T-helper 1 cell treated with Interleukin-12 subunit alpha and Interleukin-12 subunit beta and Interleukin-4 antibody, amounts not matched to agents 30 ng/mL and 1 ng/mL, for 36 hours (primary cell): ENCODE measurements around the gene REC8. TPM values are rescaled to one million over a fixed set of nuclear protein-coding genes. Genes with fewer than 3 reads are reported as not detected.

ENCODE experiments used
- intact Hi-C: fragments of 100-400 bp; cut with micrococcal nuclease; formaldehyde crosslinking; loops from one replicate; pipeline ENCODE4 v1.15.1; 2024
- total RNA-seq: library from RNA; stranded (reverse); gene quantifications from 2 replicates; pipeline ENCODE4 v1.2.3, GENCODE V29; 2022

REC8 gene
- total RNA-seq = 72.3 and 78.3 TPM in 2 replicates

DNA sequence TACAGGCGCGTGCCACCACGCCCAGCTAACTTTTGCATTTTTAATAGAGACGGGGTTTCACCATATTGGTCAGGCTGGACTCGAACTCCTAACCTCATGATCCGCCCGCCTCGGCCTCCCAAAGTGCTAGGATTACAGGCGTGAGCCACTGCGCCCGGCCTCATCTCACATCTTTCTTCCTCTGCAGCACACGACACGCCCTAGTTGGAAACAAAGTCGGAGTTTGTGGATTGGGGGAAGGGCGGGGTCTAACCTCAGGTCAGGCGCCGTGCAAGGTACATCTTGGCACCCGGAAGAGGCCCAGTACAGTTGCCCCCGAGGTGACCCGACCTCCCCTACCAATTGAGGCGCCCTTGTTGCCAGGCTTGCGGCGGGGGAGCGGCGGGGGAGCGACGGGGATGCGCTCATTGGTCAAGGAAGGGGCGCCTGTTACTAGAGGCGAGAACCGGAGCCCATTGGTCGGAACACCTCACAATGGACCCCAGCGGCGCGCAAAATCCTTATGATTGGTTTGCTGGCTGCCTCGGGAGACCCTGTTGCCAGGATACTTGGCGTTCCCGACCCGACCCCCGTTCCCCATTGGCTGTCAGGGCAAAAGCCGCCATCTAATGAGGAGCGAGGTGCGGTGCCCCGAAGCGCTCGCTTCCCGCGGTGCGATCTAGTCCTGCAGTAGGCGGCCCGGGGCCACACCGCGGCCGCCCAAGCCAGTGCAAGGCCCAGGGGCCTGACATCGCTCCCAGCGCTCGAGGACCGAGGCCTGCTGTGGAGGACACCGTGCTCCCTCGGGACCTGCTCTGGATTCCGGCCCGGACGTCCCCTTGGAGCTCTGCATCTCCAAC, at the start of gene REC8:
Gene REC8, plus strand, starts transcription at position 659 of the 839 bp plus-strand sequence. CDS start 473 bp downstream, outside the sequence.
- intact Hi-C loops = loop anchor here (1.0 kb wide), 1 partner anchor 10 kb away; the partner anchor contains the start of gene IRF9

DNA sequence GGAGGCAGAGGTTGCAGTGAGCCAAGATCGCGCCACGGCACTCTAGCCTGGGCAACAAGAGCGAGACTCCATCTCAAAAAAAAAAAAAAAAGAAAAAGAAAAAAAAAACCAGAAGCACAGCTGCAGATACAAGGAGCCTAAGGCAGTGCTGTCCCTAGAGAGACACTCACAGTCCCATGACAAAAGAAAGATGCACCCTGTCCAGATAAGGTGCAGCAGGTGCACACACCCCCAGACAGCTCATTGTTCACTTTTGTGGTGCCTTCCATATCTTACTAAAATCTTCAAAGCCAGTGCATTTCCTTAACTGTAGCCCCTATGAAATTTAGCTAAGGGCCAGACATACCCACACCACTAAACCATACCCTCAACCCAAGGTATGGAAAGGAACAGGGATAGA, 49.5 kb upstream of the REC8 start:
- intact Hi-C loops = no loop called here

GRCh38 chr14:24122898-24123297, 49.0 kb upstream of the REC8 start:
- intact Hi-C loops = no loop called here

GRCh38 chr14:24123424-24124417, 48.2 kb upstream of the REC8 start:
- intact Hi-C loops = no loop called here

DNA sequence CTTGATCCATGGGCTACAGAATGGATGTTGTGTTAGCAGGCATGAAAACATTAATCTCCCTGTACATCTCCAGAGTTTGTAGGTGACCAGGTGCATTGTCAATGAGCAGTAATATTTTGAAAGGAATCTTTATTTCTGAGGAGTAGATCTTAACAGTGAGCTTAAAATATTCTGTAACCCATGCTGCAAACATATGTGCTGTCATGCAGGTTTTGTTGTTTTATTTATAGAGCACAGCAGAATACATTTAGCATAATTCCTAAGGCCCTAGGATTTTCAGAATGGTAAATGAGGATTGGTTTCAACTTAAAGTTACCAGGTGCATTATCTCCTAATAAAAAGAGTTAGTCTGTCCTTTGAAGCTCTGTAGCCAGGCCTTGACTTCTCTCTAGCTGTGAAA, 44.9 kb upstream of the REC8 start:
- intact Hi-C loops = no loop called here

GRCh38 chr14:24127673-24128072, 44.2 kb upstream of the REC8 start:
- intact Hi-C loops = no loop called here

DNA sequence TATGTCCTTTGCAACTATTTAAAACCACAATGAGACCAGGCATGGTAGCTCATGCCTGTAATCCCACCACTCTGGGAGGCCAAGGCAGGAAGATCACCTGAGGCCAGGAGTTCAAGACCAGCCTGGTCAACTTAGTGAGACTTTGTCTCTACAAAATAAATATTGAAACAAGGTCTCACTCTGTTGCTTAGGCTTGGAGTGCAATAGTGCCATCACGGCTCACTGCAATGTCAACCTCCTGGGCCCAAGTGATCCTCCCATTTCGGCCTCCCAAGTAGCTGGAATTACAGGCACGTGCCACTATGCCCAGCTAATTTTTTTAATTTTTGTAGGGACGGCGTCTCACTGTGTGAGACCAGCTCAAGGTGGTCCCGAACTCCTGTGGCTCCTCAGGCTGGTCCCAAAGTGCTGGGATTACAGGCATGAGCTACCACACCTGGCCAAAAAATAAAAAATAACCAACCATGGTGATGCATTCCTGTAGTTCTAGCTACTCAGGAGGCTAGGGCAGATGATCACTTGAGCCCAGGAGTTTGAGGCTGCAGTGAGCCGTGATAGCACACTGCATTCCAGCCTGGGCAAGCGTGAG, 42.4 kb upstream of the REC8 start:
- intact Hi-C loops = no loop called here

GRCh38 chr14:24130380-24130716, 41.5 kb upstream of the REC8 start, which contains the start of gene FITM1:
TSS of gene FITM1 (plus strand) at chr14:24130659. CDS start at chr14:24131564, 905 bp downstream.
- intact Hi-C loops = no loop called here

DNA sequence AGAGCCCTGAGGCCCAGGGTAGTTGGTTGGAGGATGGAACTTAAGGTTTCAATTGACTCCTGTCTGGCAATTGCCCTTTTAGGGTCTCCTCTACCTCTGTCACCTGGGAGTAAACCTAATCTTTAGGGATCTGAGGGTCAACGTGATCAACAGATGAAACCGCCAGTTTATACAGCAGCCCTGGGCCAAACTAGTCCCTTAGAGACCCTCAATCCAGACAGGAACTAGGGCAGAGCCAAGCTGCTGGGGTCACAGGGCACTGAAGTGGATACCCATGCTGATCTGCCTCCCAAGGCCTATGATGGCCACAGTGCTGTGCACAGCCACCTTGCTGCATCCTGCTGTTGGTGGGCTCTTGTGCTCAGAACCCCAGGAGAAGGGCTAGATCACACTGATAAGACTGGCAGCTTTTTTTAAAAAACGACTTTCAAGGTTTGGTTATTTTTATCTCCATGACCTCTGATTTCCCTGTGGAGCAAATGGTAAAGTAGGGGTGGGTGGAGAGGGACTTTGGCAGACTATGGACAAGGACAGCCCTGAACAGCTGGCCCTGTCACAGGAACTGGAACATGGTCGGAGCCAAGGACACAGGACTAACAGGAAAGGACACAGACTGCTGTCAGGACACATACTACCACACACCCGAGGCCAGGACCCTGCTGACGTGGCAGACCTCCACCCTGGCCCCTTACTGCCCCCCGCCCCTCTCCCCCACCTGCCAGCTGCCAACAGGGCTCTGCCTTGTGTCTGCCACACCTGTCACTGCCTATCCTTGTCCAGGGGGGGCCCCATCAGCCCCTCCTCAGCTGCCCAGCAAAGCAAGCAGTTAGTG, 40.9 kb upstream of the REC8 start:
- intact Hi-C loops = no loop called here

DNA sequence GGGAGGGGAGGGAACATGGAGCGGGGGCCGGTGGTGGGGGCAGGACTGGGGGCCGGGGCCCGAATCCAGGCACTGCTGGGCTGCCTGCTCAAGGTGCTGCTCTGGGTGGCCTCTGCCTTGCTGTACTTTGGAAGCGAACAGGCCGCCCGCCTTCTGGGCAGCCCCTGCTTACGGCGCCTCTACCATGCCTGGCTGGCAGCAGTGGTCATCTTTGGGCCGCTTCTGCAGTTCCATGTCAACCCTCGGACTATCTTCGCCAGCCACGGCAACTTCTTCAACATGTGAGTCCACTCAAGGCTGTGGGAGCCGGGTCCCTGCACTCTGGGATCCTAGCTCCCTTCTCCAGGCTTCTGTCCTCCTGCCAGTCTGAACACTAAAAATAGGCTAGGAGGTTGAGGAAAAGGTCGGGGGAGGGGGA, 40.3 kb upstream of the REC8 start:
- intact Hi-C loops = no loop called here

GRCh38 chr14:24132061-24132685, 39.7 kb upstream of the REC8 start:
- intact Hi-C loops = no loop called here

DNA sequence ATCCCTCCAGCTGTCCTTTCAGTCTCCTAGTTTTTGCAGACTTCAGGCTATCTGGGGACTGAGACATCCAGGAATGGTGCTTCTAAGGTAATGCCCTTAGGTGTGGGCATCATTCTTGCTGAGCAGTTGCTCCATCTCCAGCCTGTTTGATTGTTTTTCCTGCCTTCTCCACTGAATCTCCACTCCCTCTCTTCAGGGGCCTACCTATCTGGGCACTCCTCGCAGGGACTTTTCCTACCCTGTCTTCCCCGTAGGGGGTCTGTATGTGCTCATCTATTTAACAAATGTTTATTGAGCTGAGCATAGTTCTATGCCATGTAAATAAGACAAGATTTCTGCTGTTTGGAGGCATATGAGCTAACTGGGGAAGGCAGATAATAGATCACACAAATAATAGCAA, 38.9 kb upstream of the REC8 start:
- intact Hi-C loops = no loop called here

GRCh38 chr14:24133735-24134134, 38.1 kb upstream of the REC8 start:
- intact Hi-C loops = no loop called here

DNA sequence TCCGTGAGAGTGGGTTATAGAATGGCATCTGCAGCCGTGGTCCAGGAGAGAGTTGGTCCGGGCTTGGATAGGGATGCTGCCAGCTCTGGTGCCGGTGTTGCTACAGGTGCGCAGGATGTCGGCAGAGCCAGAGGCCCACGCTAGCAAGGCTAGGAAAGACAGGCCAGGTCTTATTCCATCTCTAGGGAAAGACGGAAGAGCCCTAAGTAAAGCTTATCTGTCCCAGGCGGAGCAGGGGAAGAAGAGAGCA, 36.4 kb upstream of the REC8 start:
- intact Hi-C loops = no loop called here

DNA sequence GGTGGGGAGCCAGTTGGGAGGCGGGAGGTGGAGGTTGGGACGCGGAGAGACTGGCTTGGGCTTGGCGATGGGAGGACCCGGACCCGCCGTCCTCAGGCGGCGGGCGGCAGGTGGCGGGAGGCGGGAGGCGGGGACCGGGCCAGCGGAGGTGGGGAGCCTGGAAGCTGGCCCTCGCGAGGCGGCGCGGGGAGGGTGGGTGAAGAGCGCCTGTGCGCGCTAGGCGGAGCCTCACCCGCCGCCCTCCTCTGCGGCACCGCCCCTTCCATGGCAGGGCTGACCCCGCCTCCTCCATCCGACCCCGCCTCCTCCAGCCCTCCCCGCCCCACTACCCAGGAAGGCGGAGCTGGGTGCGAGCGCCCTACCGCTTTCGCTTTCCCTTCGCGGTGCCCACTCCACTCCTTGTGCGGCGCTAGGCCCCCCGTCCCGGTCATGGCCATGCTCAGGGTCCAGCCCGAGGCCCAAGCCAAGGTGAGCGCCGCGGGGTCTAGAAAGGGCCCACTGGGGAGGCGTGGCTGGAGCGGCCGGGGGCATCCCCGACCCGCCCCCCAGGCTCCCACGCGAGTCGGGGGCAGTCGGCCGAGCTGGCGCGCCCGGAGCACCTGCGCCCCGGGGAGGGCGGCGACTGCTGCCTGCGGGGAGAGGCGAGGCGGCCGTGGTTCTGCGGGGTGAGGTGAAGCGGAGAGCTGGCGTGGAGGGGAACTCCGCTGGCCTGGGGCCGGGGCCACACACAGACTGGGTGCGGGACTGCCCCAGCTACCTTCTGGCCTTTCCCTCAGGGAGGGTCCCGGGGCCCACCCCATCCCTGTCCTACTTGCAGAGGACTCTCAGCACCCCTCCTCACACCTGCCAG, 35.8 kb upstream of the REC8 start, which contains the start of gene PSME1:
Gene PSME1, plus strand, starts transcription at position 361 of the 850 bp plus-strand sequence. Its CDS starts 69 bp downstream, at position 430.
- intact Hi-C loops = loop anchor here (1.0 kb wide), 6 partner anchors 10 to 135 kb away; partner anchors contain the start of genes DCAF11, IPO4, IRF9 and NRL

DNA sequence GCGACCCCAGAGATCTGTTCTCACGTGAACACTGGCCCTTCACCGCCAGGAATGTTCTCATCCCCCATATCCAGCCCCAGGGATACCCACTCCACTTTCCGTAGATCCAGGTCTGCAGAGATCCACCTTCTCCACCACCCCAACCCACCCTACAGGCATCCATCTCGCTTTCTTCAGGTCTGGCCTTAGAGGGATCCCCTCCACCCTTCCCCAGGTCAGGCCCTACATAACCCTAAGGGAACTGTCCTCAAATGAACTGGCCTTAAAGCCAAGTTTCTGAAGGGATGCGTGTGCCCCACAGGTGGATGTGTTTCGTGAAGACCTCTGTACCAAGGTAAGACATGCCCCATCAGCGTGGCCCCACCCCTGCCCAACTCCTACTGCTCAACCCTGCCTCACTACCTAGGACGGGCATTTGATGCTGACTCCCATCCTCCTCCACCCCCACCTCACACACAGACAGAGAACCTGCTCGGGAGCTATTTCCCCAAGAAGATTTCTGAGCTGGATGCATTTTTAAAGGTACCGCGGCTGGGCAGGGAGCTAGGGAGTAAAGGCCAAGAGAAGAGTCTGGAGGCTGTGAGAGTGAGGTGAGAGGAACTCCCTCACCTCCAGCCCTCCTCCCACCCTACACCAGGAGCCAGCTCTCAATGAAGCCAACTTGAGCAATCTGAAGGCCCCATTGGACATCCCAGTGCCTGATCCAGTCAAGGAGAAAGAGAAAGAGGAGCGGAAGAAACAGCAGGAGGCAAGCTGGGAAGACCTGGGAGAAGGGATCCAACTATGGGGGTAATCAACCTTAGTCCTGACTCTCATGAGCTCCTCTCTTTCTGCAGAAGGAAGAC, 35.0 kb upstream of the REC8 start:
- intact Hi-C loops = loop anchor here (1.0 kb wide), 6 partner anchors 9 to 134 kb away; partner anchors contain the start of genes DCAF11, IPO4, IRF9 and NRL

- intact Hi-C loops = no loop called here
These were observed 34.1 kb upstream of the REC8 start for GRCh38 chr14:24137529-24138395.
